GM12878 (cell line): ENCODE measurements around the gene PINK1. TPM values are rescaled to one million over a fixed set of nuclear protein-coding genes. Genes with fewer than 3 reads are reported as not detected.

Experiments
- ATAC-seq: fragments of 200-7000 bp; cut with Tn5 transposase; 3 replicates; pipeline ENCODE4 v1.9.1; 2020; ENCODE audit warnings: mild to moderate bottlenecking, moderate library complexity
- BruUV-seq: library from RNA; stranded (reverse); fragments of 400-500 nt; replicated peaks from 2 replicates; lab custom pipeline; 2021; lab: Mats Ljungman, UMichigan
- CTCF ChIA-PET: fragments of 300-600 bp; sonication (Branson Sonifier 250); formaldehyde crosslinking; extraction: SDS; loops from one replicate; lab custom pipeline; 2021; ENCODE audit warnings: inconsistent platforms; lab: Yijun Ruan, JAX
- POLR2A ChIA-PET: fragments of 350-600 bp; formaldehyde crosslinking; extraction: SDS; loops from one replicate; lab custom pipeline; 2021; ENCODE audit warnings: inconsistent platforms; lab: Charles Lee
- RAD21 ChIA-PET: fragments of 300-600 bp; sonication (Branson Sonifier 250); formaldehyde crosslinking; loops from one replicate; lab custom pipeline; 2023; ENCODE audit warnings: antibody characterized with exemption; ENCODE audit not compliant: unreplicated experiment; lab: Charles Lee
- SMC1A ChIA-PET: fragments of 300-600 bp; sonication (Branson Sonifier 250); formaldehyde crosslinking; loops from one replicate; lab custom pipeline; 2023; ENCODE audit not compliant: unreplicated experiment, uncharacterized antibody; lab: Charles Lee
- DNase-seq: peaks from one replicate; pipeline ENCODE4 v3.0.0-alpha.2; 2011; ENCODE audit warnings: low read depth, low spot score
- FAIRE-seq: peaks from 3 replicates; lab custom pipeline; 2011; peaks lifted over from hg19 to GRCh38; lab: Jason Lieb, UNC
- H2AFZ ChIP-seq: 2 replicates; pipeline ENCODE4 v1.6.0; 2011; ENCODE audit warnings: low read depth, low read length, control low read depth; ENCODE audit not compliant: control insufficient read depth
- H3K27ac ChIP-seq: 2 replicates; pipeline ENCODE4 v1.5.1; 2011; ENCODE audit warnings: control low read depth; ENCODE audit not compliant: control insufficient read depth, insufficient read depth
- H3K27me3 ChIP-seq, 2 experiments: replicated peaks in 1 of 2; 2 replicates each; pipeline versions ENCODE4 v1.6.0 to v1.6.1; 2011; ENCODE audit warnings: low read length in 1 of 2; ENCODE audit not compliant: control insufficient read depth in 2 of 2, insufficient read depth in 2 of 2
- H3K36me3 ChIP-seq, 2 experiments: 2 replicates each; pipeline ENCODE4 v1.5.1; 2011; ENCODE audit warnings: low read length in 1 of 2; ENCODE audit not compliant: control insufficient read depth in 2 of 2, insufficient read depth in 2 of 2
- H3K4me1 ChIP-seq: 2 replicates; pipeline ENCODE4 v1.6.1; 2011; ENCODE audit warnings: mild to moderate bottlenecking, low read length, moderate library complexity, mixed read lengths; ENCODE audit not compliant: control insufficient read depth, insufficient read depth
- H3K4me2 ChIP-seq: 2 replicates; pipeline ENCODE4 v1.6.0; 2011; ENCODE audit warnings: control low read depth; ENCODE audit not compliant: control insufficient read depth, insufficient read depth
- H3K4me3 ChIP-seq: fragments of 200-600 bp; sonication (generic); 2 replicates; pipeline ENCODE4 v1.5.1; 2016
- H3K79me2 ChIP-seq: 2 replicates; pipeline ENCODE4 v1.6.0; 2011; ENCODE audit warnings: low read length; ENCODE audit not compliant: control insufficient read depth, insufficient read depth
- H3K9ac ChIP-seq: 2 replicates; pipeline ENCODE4 v1.8.0; 2011; ENCODE audit warnings: low read length, control low read depth, mixed read lengths; ENCODE audit not compliant: control insufficient read depth, insufficient read depth
- H3K9me3 ChIP-seq: replicated peaks from 3 replicates; pipeline ENCODE4 v1.5.1; 2011; ENCODE audit warnings: mild to moderate bottlenecking, low read length; ENCODE audit not compliant: control insufficient read depth, insufficient read depth
- H4K20me1 ChIP-seq: 2 replicates; pipeline ENCODE4 v1.6.0; 2011; ENCODE audit not compliant: control insufficient read depth, insufficient read depth
- CBFB ChIP-seq: IDR thresholded peaks from 2 replicates; pipeline ENCODE4 v1.6.1; 2016; ENCODE audit warnings: antibody characterized with exemption, low read depth
- EP300 ChIP-seq, 2 experiments: fragments of 150-350 bp in 1 of 2; IDR thresholded peaks; 2 replicates each; pipeline ENCODE4 v1.6.1; 2011 to 2012; ENCODE audit warnings: low read depth in 2 of 2, low read length in 2 of 2, borderline replicate concordance in 1 of 2, improper control_type of control experiment in 1 of 2, inconsistent platforms in 1 of 2; ENCODE audit not compliant: control insufficient read depth in 1 of 2
- ESRRA ChIP-seq: IDR thresholded peaks from 2 replicates; pipeline ENCODE4 v1.6.1; 2012; ENCODE audit warnings: mild to moderate bottlenecking, low read length, improper control_type of control experiment
- HDAC6 ChIP-seq: fragments of 200-600 bp; sonication (generic); IDR thresholded peaks from one replicate; pipeline ENCODE4 v1.8.0; 2017; ENCODE audit warnings: antibody characterized with exemption; ENCODE audit not compliant: unreplicated experiment
- RAD51 ChIP-seq: fragments of 450-650 bp; IDR thresholded peaks from 2 replicates; pipeline ENCODE4 v1.6.1; 2016; ENCODE audit warnings: moderate library complexity, mild to moderate bottlenecking, inconsistent platforms
- SUZ12 ChIP-seq: fragments of 200-600 bp; sonication (generic); IDR thresholded peaks from one replicate; pipeline ENCODE4 v1.6.1; 2018; ENCODE audit warnings: antibody characterized with exemption, mild to moderate bottlenecking; ENCODE audit not compliant: unreplicated experiment
- ZNF274 ChIP-seq: IDR thresholded peaks from one replicate; pipeline ENCODE4 v1.8.0; 2011; ENCODE audit not compliant: insufficient read length, insufficient read depth
- ZNF622 ChIP-seq: fragments of 450-650 bp; IDR thresholded peaks from 2 replicates; pipeline ENCODE4 v1.6.1; 2017; ENCODE audit warnings: mild to moderate bottlenecking, inconsistent platforms
- WGBS: methylation state at CpG from one replicate; pipeline ENCODE4 v1.1.6; 2016; ENCODE audit warnings: low lambda C conversion rate; ENCODE audit not compliant: insufficient replicate concordance, insufficient coverage; ENCODE audit errors: missing lambda C conversion rate; 5-methylcytosine and 5-hydroxymethylcytosine counted together
- in situ Hi-C: fragments of 300-500 bp; cut with MboI; formaldehyde crosslinking; loops from 9 replicates; pipeline ENCODE4 v1.14.3; 2018; ENCODE audit warnings: mixed read lengths
- intact Hi-C: fragments of 100-400 bp; cut with micrococcal nuclease; formaldehyde crosslinking; loops from one replicate; pipeline ENCODE4 v1.14.2; 2022; ENCODE audit not compliant: unreplicated experiment
- polyA plus RNA-seq, 11 experiments: library from polyadenylated mRNA; depleted of rRNA in 4 of 11; unstranded in 6 of 11; stranded (reverse) in 5 of 11; fragments of >200 nt; fragmentation: Nextera tagmentation in 4 of 11; fragmentation: Illumina TruSeq in 1 of 11; extraction: Ambion mirVana in 4 of 11; extraction: Trizol in 1 of 11; gene quantifications; 1 replicate in 1 of 11; 2 replicates in 10 of 11; pipeline versions ENCODE4 v1.2.1 to v1.2.3, GENCODE V29; 2011 to 2016; ENCODE audit warnings: inconsistent platforms in 2 of 11, missing spikeins in 2 of 11, low read depth in 1 of 11
- total RNA-seq, 4 experiments: library from RNA; depleted of rRNA in 3 of 4; stranded (reverse); fragments of >200 nt in 3 of 4; fragmentation: Illumina TruSeq in 1 of 4; extraction: Trizol in 1 of 4; gene quantifications; 2 replicates each; pipeline versions ENCODE4 v1.2.1 to v1.2.3, GENCODE V29; 2013 to 2021
- TF ChIP-seq, protein P1 (sequence below): fragments of 450-650 bp; IDR thresholded peaks from 2 replicates; pipeline ENCODE4 v1.6.1; 2016; ENCODE audit warnings: mild to moderate bottlenecking, moderate library complexity, borderline replicate concordance
- TF ChIP-seq, protein P2 (sequence below): IDR thresholded peaks from 2 replicates; pipeline ENCODE4 v1.6.1; 2012; ENCODE audit warnings: low read depth, low read length, improper control_type of control experiment
- TF ChIP-seq, protein P3 (sequence below): fragments of 450-650 bp; IDR thresholded peaks from 2 replicates; pipeline ENCODE4 v1.6.1; 2017; ENCODE audit warnings: mild to moderate bottlenecking

The PINK1 gene
- total and polyA plus RNA-seq, 10 of the 15 experiments (the other 5 are each of a cell fraction or from before 2014, with no cell fraction given) = 0.42 to 4.4 (median 1.9) TPM; not detected in 1

DNA sequence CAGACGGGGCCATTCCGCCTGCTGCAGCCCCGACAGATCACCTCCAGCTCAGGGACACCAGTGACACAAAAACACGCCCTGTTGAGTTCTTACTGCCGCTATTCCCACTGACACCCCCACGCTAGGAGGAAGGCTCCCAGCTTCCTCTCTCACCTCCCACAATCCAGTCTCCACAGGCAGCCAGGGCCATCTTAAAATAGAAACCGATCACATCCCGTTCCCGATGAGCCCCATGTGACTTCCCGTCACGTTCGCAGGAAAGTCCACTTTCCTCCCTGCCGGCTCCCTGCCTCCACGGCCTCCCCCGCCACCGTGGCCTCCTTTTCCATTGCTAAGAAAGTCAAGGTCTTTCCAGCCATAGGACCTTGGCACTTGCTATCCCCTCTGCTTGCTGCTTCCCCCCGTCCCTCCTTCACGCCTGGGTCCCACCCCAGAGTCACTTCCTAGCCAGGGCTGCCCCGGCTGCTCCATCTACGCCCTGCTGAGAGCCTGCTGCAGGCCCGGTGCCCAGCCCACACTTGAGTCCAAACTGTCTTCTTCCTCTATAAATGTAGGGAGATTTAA, 51.9 kb downstream of the PINK1 start:
- POLR2A ChIA-PET = no interaction called here
- RAD21 ChIA-PET = no interaction called here
- intact Hi-C loops (no loop called here), in situ Hi-C loops (no loop called here)
- no peak for ATAC-seq
- H3K36me3 ChIP-seq = no peaks in the 10 kb centered on the region
- H3K79me2 ChIP-seq = no peaks in the 10 kb centered on the region
- no TSS peak for BruUV-seq
- no peaks in the 10 kb centered on the region for H3K9me3 ChIP-seq
- no peak for FAIRE-seq
- DNase-seq = no peak
- H3K9ac ChIP-seq = no peak overlapping the region
- no peaks in the 10 kb centered on the region for H3K4me1 ChIP-seq
- no peak overlapping the region for H3K27ac ChIP-seq
- no peak overlapping the region for H3K4me2 ChIP-seq
- CTCF ChIA-PET = no interaction called here
- H3K27me3 ChIP-seq = peaks cover 0 to 2% of the 10 kb centered on the region in 2 experiments; a peak in 3 of 4 replicates
- WGBS = 63% methylated on average over 20 of the region's 21 CpGs
- H3K4me3 ChIP-seq = no peak overlapping the region
- H4K20me1 ChIP-seq = no peaks in the 10 kb centered on the region
- no peak overlapping the region for H2AFZ ChIP-seq
- SMC1A ChIA-PET = no interaction called here
- TF ChIP-seq EP300 (IDR thresholded peaks at IDR 0.05; ENCODE audit: borderline replicate concordance in 1 of 2, control insufficient read depth in 1 of 2, low read depth in 2 of 2, low read length in 2 of 2) = no peak
- no peak for TF ChIP-seq ESRRA
- TF ChIP-seq RAD51 = no peak

DNA sequence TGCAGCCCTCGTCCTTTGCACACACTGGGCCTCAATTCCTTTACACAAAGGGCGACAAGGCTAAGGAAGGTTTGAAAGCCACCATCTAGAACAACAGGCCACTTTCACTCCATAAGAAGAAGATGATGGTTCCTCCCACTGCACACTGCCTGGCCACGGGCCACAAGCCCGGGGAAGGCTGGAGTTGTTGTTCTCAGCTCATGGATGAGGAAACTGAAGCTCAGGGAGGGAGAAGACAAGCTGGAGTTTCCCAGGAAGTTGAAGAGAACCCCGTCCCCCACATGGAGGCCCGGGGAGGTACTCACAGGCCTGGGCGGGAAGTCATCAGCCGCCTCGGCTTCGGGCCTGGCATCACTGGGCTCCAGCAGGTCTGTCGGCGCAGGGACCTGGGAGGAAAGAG, 52.5 kb downstream of the PINK1 start:
- no peaks in the 10 kb centered on the region for H3K36me3 ChIP-seq
- in situ Hi-C loops = no loop called here
- no TSS peak for BruUV-seq
- no peak overlapping the region for H3K4me2 ChIP-seq
- no peak overlapping the region for H3K27ac ChIP-seq
- no peaks in the 10 kb centered on the region for H3K4me1 ChIP-seq
- no peaks in the 10 kb centered on the region for H3K9me3 ChIP-seq
- peaks cover 0 to 2% of the 10 kb centered on the region in 2 experiments; a peak in 3 of 4 replicates for H3K27me3 ChIP-seq
- no peaks in the 10 kb centered on the region for H4K20me1 ChIP-seq
- H3K4me3 ChIP-seq = no peak overlapping the region
- no peak for ATAC-seq
- POLR2A ChIA-PET = no interaction called here
- H2AFZ ChIP-seq = no peak overlapping the region
- SMC1A ChIA-PET = no interaction called here
- no peaks in the 10 kb centered on the region for H3K79me2 ChIP-seq
- intact Hi-C loops = no loop called here
- 53% methylated on average over 12 of the region's 12 CpGs for WGBS
- no peak for DNase-seq
- FAIRE-seq = no peak
- CTCF ChIA-PET = no interaction called here
- no peak overlapping the region for H3K9ac ChIP-seq
- RAD21 ChIA-PET = no interaction called here
- no peak for TF ChIP-seq ZNF274
- TF ChIP-seq, protein P1, sequence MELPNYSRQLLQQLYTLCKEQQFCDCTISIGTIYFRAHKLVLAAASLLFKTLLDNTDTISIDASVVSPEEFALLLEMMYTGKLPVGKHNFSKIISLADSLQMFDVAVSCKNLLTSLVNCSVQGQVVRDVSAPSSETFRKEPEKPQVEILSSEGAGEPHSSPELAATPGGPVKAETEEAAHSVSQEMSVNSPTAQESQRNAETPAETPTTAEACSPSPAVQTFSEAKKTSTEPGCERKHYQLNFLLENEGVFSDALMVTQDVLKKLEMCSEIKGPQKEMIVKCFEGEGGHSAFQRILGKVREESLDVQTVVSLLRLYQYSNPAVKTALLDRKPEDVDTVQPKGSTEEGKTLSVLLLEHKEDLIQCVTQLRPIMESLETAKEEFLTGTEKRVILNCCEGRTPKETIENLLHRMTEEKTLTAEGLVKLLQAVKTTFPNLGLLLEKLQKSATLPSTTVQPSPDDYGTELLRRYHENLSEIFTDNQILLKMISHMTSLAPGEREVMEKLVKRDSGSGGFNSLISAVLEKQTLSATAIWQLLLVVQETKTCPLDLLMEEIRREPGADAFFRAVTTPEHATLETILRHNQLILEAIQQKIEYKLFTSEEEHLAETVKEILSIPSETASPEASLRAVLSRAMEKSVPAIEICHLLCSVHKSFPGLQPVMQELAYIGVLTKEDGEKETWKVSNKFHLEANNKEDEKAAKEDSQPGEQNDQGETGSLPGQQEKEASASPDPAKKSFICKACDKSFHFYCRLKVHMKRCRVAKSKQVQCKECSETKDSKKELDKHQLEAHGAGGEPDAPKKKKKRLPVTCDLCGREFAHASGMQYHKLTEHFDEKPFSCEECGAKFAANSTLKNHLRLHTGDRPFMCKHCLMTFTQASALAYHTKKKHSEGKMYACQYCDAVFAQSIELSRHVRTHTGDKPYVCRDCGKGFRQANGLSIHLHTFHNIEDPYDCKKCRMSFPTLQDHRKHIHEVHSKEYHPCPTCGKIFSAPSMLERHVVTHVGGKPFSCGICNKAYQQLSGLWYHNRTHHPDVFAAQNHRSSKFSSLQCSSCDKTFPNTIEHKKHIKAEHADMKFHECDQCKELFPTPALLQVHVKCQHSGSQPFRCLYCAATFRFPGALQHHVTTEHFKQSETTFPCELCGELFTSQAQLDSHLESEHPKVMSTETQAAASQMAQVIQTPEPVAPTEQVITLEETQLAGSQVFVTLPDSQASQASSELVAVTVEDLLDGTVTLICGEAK = no peak
- TF ChIP-seq ZNF622 = no peak
- TF ChIP-seq HDAC6 = no peak
- no peak for TF ChIP-seq CBFB
- TF ChIP-seq, protein P2, sequence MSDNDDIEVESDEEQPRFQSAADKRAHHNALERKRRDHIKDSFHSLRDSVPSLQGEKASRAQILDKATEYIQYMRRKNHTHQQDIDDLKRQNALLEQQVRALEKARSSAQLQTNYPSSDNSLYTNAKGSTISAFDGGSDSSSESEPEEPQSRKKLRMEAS = no peak
- no peak for TF ChIP-seq EP300 (IDR thresholded peaks at IDR 0.05; ENCODE audit: borderline replicate concordance in 1 of 2, control insufficient read depth in 1 of 2, low read depth in 2 of 2, low read length in 2 of 2)
- no peak for TF ChIP-seq SUZ12
- TF ChIP-seq, protein P3, sequence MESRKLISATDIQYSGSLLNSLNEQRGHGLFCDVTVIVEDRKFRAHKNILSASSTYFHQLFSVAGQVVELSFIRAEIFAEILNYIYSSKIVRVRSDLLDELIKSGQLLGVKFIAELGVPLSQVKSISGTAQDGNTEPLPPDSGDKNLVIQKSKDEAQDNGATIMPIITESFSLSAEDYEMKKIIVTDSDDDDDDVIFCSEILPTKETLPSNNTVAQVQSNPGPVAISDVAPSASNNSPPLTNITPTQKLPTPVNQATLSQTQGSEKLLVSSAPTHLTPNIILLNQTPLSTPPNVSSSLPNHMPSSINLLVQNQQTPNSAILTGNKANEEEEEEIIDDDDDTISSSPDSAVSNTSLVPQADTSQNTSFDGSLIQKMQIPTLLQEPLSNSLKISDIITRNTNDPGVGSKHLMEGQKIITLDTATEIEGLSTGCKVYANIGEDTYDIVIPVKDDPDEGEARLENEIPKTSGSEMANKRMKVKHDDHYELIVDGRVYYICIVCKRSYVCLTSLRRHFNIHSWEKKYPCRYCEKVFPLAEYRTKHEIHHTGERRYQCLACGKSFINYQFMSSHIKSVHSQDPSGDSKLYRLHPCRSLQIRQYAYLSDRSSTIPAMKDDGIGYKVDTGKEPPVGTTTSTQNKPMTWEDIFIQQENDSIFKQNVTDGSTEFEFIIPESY = no peak
